ENCODE results near the gene SMYD3. TPM values are rescaled to one million over a fixed set of nuclear protein-coding genes. Genes with fewer than 3 reads are reported as not detected.

SMYD3 gene
- total and polyA plus RNA-seq, 2 donors (not counting 3 experiments of a cell fraction or from before 2014, with no cell fraction given), result 16.0 to 32.1 TPM

DNA sequence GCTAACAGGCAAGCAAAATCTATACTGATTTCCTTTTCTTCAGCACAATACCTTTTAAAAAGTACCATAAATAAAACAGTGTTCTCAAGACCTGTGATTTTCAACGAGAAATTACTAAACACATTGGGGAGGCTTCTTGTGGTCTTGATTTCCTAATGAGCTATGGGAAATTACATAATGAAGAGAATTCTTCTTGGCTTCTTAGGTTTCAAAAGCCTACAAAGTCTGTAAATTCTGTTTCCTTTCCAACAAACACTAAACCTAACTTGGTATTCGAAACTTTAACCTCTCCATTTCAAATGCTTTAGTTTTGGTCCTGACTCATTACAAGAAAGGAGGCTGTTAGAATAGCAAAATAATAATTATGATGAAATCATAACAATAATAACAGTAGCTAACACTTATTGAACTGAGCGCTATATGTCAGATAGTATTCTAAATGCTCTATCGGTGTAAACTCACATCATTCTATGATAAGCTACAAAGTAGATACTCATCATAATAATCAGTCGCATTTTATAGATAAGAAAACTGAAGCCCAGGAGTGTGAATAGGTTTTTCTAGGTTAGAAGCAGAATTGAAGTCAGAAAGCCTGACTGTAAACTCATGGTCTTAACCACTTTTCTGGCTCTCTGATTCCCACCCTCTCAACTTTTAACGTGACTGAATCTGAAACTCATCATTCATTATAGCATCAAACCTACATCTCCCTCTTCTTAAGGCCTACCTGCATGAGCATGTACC, 486.7 kb downstream of the SMYD3 start:
- Histone ChIP-seq H3K79me2 (ENCODE audit: control insufficient read depth, insufficient read depth, low read length) (no peaks in the 10 kb centered on the region), H3K27me3 (ENCODE audit: control insufficient read depth in 2 of 2, insufficient read depth in 2 of 2, low read length in 2 of 2) (no peaks in the 10 kb centered on the region), H3K9me3 (replicated peaks; ENCODE audit: control insufficient read depth, insufficient read depth, low read length) (no peaks in the 10 kb centered on the region), H3K9ac (replicated peaks; ENCODE audit: extremely low read depth, insufficient read depth, low read length) (no peak overlapping the region), H3K4me1 (ENCODE audit: control insufficient read depth, extremely low read depth, insufficient read depth, low read length) (no peaks in the 10 kb centered on the region), H3K4me2 (ENCODE audit: insufficient read depth, low read length) (no peak overlapping the region), H2AFZ (ENCODE audit: low read depth, low read length) (no peak overlapping the region), H3K9me1 (replicated peaks; ENCODE audit: control insufficient read depth, extremely low read depth, insufficient read depth, low read length) (no peaks in the 10 kb centered on the region), H3K27ac (ENCODE audit: insufficient read depth, low read depth, low read length) (no peak overlapping the region), H3K4me3 (replicated peaks in 1 of 3; ENCODE audit: insufficient read depth in 1 of 3, low read depth in 1 of 3, low read length in 3 of 3) (no peak overlapping the region), H3K36me3 (ENCODE audit: control insufficient read depth in 2 of 2, extremely low read depth in 1 of 2, insufficient read depth in 2 of 2, low read length in 2 of 2) (no peaks in the 10 kb centered on the region), H4K20me1 (replicated peaks; ENCODE audit: control insufficient read depth, extremely low read depth, insufficient read depth, low read length) (no peaks in the 10 kb centered on the region)
- DNase-seq (ENCODE audit: low read depth, low spot score) (no peak), FAIRE-seq (no peak)
- dilution Hi-C loops (cut with MboI; ENCODE audit: extremely low pct_ligation_motif_present, low sequenced_read_pairs), result no loop called here
- CTCF ChIA-PET, result no interaction called here
- TF ChIP-seq MYC (IDR thresholded peaks at IDR 0.05; ENCODE audit: low read depth, low read length), result no peak
- TF ChIP-seq, protein P1, sequence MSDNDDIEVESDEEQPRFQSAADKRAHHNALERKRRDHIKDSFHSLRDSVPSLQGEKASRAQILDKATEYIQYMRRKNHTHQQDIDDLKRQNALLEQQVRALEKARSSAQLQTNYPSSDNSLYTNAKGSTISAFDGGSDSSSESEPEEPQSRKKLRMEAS (IDR thresholded peaks at IDR 0.05; ENCODE audit: insufficient read depth, insufficient read length), result no peak
- intact Hi-C loops (cut with micrococcal nuclease), result no loop called here
- no TSS peak for BruUV-seq (replicated peaks)
- POLR2A ChIA-PET, result no interaction called here

DNA sequence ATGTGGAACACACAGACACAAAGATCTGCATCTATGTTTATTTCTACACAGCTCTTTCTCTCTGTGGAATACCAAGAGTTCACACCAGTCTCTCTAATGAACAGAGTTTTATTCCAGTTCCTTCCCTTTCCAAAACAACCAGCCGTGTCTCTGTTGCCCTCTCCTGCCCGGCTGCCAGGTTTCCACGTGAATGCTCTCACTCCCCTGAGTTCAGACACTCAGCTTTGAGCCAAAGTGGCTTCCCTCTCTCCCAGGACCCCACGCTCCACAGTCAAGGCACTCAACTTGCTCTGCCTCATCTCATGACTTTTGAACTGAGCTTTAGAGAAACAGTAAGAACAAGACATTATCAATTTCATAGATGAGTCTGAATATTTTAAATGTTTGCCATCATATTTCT, 488.9 kb downstream of the SMYD3 start:
- Histone ChIP-seq H3K4me1 (ENCODE audit: control insufficient read depth, extremely low read depth, insufficient read depth, low read length) (no peaks in the 10 kb centered on the region), H3K9me1 (replicated peaks; ENCODE audit: control insufficient read depth, extremely low read depth, insufficient read depth, low read length) (no peaks in the 10 kb centered on the region), H3K27me3 (ENCODE audit: control insufficient read depth in 2 of 2, insufficient read depth in 2 of 2, low read length in 2 of 2) (no peaks in the 10 kb centered on the region), H3K79me2 (ENCODE audit: control insufficient read depth, insufficient read depth, low read length) (no peaks in the 10 kb centered on the region), H3K27ac (ENCODE audit: insufficient read depth, low read depth, low read length) (no peak overlapping the region), H3K9me3 (replicated peaks; ENCODE audit: control insufficient read depth, insufficient read depth, low read length) (no peaks in the 10 kb centered on the region), H3K4me3 (replicated peaks in 1 of 3; ENCODE audit: insufficient read depth in 1 of 3, low read depth in 1 of 3, low read length in 3 of 3) (no peak overlapping the region), H3K9ac (replicated peaks; ENCODE audit: extremely low read depth, insufficient read depth, low read length) (no peak overlapping the region), H3K4me2 (ENCODE audit: insufficient read depth, low read length) (no peak overlapping the region), H4K20me1 (replicated peaks; ENCODE audit: control insufficient read depth, extremely low read depth, insufficient read depth, low read length) (no peaks in the 10 kb centered on the region), H2AFZ (ENCODE audit: low read depth, low read length) (no peak overlapping the region), H3K36me3 (ENCODE audit: control insufficient read depth in 2 of 2, extremely low read depth in 1 of 2, insufficient read depth in 2 of 2, low read length in 2 of 2) (no peaks in the 10 kb centered on the region)
- intact Hi-C loops (cut with micrococcal nuclease), result loop anchor here (5.0 kb wide), 1 partner anchor 679 kb away; no protein-coding TSS in a partner anchor
- no peak for DNase-seq (ENCODE audit: low read depth, low spot score)
- no TSS peak for BruUV-seq (replicated peaks)
- no peak for FAIRE-seq
- POLR2A ChIA-PET, result no interaction called here
- TF ChIP-seq MYC (IDR thresholded peaks at IDR 0.05; ENCODE audit: low read depth, low read length), result no peak
- TF ChIP-seq EZH2 (IDR thresholded peaks at IDR 0.05; ENCODE audit: borderline replicate concordance, low read depth, low read length, severe bottlenecking), result no peak
- TF ChIP-seq GATA2 (IDR thresholded peaks at IDR 0.05; ENCODE audit: insufficient read depth, insufficient read length, low read depth, low read length), result no peak
- no peak for TF ChIP-seq POLR2A (IDR thresholded peaks at IDR 0.05; ENCODE audit: low read depth, low read length)
- TF ChIP-seq, protein P2, sequence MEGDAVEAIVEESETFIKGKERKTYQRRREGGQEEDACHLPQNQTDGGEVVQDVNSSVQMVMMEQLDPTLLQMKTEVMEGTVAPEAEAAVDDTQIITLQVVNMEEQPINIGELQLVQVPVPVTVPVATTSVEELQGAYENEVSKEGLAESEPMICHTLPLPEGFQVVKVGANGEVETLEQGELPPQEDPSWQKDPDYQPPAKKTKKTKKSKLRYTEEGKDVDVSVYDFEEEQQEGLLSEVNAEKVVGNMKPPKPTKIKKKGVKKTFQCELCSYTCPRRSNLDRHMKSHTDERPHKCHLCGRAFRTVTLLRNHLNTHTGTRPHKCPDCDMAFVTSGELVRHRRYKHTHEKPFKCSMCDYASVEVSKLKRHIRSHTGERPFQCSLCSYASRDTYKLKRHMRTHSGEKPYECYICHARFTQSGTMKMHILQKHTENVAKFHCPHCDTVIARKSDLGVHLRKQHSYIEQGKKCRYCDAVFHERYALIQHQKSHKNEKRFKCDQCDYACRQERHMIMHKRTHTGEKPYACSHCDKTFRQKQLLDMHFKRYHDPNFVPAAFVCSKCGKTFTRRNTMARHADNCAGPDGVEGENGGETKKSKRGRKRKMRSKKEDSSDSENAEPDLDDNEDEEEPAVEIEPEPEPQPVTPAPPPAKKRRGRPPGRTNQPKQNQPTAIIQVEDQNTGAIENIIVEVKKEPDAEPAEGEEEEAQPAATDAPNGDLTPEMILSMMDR (IDR thresholded peaks at IDR 0.05; ENCODE audit: extremely low read depth in 1 of 2, insufficient read depth in 1 of 2, low read depth in 1 of 2, low read length in 2 of 2), result no peak
- TF ChIP-seq JUN (IDR thresholded peaks at IDR 0.05; ENCODE audit: borderline replicate concordance, insufficient read depth, insufficient read length, low read depth), result no peak
- TF ChIP-seq, protein P1 (IDR thresholded peaks at IDR 0.05; ENCODE audit: insufficient read depth, insufficient read length), result no peak
- no peak for TF ChIP-seq POLR2AphosphoS5 (IDR thresholded peaks at IDR 0.05; ENCODE audit: insufficient read depth, low read depth, low read length)
- no peak for TF ChIP-seq FOS (IDR thresholded peaks at IDR 0.05; ENCODE audit: borderline replicate concordance, insufficient read depth, low read length)
- dilution Hi-C loops (cut with MboI; ENCODE audit: extremely low pct_ligation_motif_present, low sequenced_read_pairs), result no loop called here
- CTCF ChIA-PET, result interaction anchor here (1.2 to 2.1 kb wide), 2 partner anchors 14 to 433 kb away, joined by 4 to 6 read pairs; no protein-coding TSS in a partner anchor
